Endothelial cell of umbilical vein (primary cell): ENCODE data around the gene CCNG2. TPM values are rescaled to one million over a fixed set of nuclear protein-coding genes. Genes with fewer than 3 reads are reported as not detected.

Experiments
- BruUV-seq: library from RNA; stranded (reverse); fragments of 400-500 nt; replicated peaks from 2 replicates; lab custom pipeline; 2021; lab: Mats Ljungman, UMichigan
- CTCF ChIA-PET: fragments of 300-600, 350-600 bp; sonication (Branson Sonifier 250); formaldehyde crosslinking; loops from one replicate; lab custom pipeline; 2021; ENCODE audit warnings: antibody characterized with exemption, inconsistent platforms; lab: Charles Lee
- POLR2A ChIA-PET: fragments of 300-600, 350-600 bp; sonication (Branson Sonifier 250); formaldehyde crosslinking; loops from one replicate; lab custom pipeline; 2021; ENCODE audit warnings: antibody characterized with exemption, inconsistent platforms; lab: Charles Lee
- DNase-seq: peaks from one replicate; pipeline ENCODE4 v3.0.0-alpha.2; 2011; ENCODE audit warnings: low read depth, low spot score
- FAIRE-seq: peaks from 2 replicates; lab custom pipeline; 2011; peaks lifted over from hg19 to GRCh38; lab: Jason Lieb, UNC
- H2AFZ ChIP-seq: 2 replicates; pipeline ENCODE4 v1.6.0; 2012; ENCODE audit warnings: low read depth, low read length, control low read depth, inconsistent platforms
- H3K27ac ChIP-seq: 2 replicates; pipeline ENCODE4 v1.5.1; 2011; ENCODE audit warnings: low read depth, mild to moderate bottlenecking, control low read depth, low read length, moderate library complexity; ENCODE audit not compliant: insufficient read depth
- H3K27me3 ChIP-seq, 2 experiments: 2 replicates each; pipeline versions ENCODE4 v1.6.0 to v1.6.1; 2011; ENCODE audit warnings: low read length in 2 of 2, mixed read lengths in 1 of 2; ENCODE audit not compliant: control insufficient read depth in 2 of 2, insufficient read depth in 2 of 2
- H3K36me3 ChIP-seq, 2 experiments: 2 replicates in 1 of 2; 3 replicates in 1 of 2; pipeline ENCODE4 v1.5.1; 2011; ENCODE audit warnings: low read length in 2 of 2, mild to moderate bottlenecking in 1 of 2, moderate library complexity in 1 of 2; ENCODE audit not compliant: control insufficient read depth in 2 of 2, insufficient read depth in 2 of 2; ENCODE audit errors: extremely low read depth in 1 of 2
- H3K4me1 ChIP-seq: 3 replicates; pipeline ENCODE4 v1.5.1; 2011; ENCODE audit warnings: mild to moderate bottlenecking, low read length; ENCODE audit not compliant: control insufficient read depth, insufficient read depth; ENCODE audit errors: extremely low read depth
- H3K4me2 ChIP-seq: 2 replicates; pipeline ENCODE4 v1.6.1; 2011; ENCODE audit warnings: low read length, control low read depth, mixed read lengths; ENCODE audit not compliant: insufficient read depth
- H3K4me3 ChIP-seq, 3 experiments: fragments of 200-600 bp in 1 of 3; sonication (generic), shearing (Covaris generic) in 1 of 3; replicated peaks in 1 of 3; 2 replicates each; pipeline ENCODE4 v1.5.1; 2011 to 2016; ENCODE audit warnings: control low read depth in 3 of 3, low read length in 3 of 3, mild to moderate bottlenecking in 2 of 3, inconsistent platforms in 1 of 3, low read depth in 1 of 3, moderate library complexity in 1 of 3; ENCODE audit not compliant: insufficient read depth in 1 of 3
- H3K79me2 ChIP-seq: 2 replicates; pipeline ENCODE4 v1.6.0; 2012; ENCODE audit warnings: low read length, inconsistent platforms; ENCODE audit not compliant: control insufficient read depth, insufficient read depth
- H3K9ac ChIP-seq: replicated peaks from 2 replicates; pipeline ENCODE3; 2011; ENCODE audit warnings: low read length, control low read depth; ENCODE audit not compliant: insufficient read depth; ENCODE audit errors: extremely low read depth
- H3K9me1 ChIP-seq: replicated peaks from 3 replicates; pipeline ENCODE4 v1.6.0; 2011; ENCODE audit warnings: mild to moderate bottlenecking, low read length; ENCODE audit not compliant: control insufficient read depth, insufficient read depth; ENCODE audit errors: extremely low read depth
- H3K9me3 ChIP-seq: replicated peaks from 2 replicates; pipeline ENCODE4 v1.5.1; 2012; ENCODE audit warnings: low read length, inconsistent platforms; ENCODE audit not compliant: control insufficient read depth, insufficient read depth
- H4K20me1 ChIP-seq: replicated peaks from 2 replicates; pipeline ENCODE3; 2011; ENCODE audit warnings: mild to moderate bottlenecking, low read length; ENCODE audit not compliant: control insufficient read depth, insufficient read depth; ENCODE audit errors: extremely low read depth
- EZH2 ChIP-seq: IDR thresholded peaks from 2 replicates; pipeline ENCODE4 v1.6.1; 2012; ENCODE audit warnings: borderline replicate concordance, low read depth, mild to moderate bottlenecking, moderate library complexity, low read length, inconsistent platforms; ENCODE audit not compliant: severe bottlenecking
- FOS ChIP-seq: IDR thresholded peaks from 2 replicates; pipeline ENCODE4 v1.6.1; 2011; ENCODE audit warnings: mild to moderate bottlenecking, low read length, moderate library complexity, borderline replicate concordance; ENCODE audit not compliant: insufficient read depth
- GATA2 ChIP-seq: IDR thresholded peaks from 2 replicates; pipeline ENCODE4 v1.7.0; 2011; ENCODE audit warnings: low read depth, mild to moderate bottlenecking, moderate library complexity, mixed read lengths, low read length; ENCODE audit not compliant: insufficient read length, insufficient read depth
- JUN ChIP-seq: IDR thresholded peaks from 2 replicates; pipeline ENCODE4 v1.6.1; 2011; ENCODE audit warnings: borderline replicate concordance, low read depth; ENCODE audit not compliant: insufficient read length, insufficient read depth
- MAX ChIP-seq: IDR thresholded peaks from 2 replicates; pipeline ENCODE4 v1.6.1; 2011; ENCODE audit not compliant: insufficient read depth, insufficient read length
- MYC ChIP-seq: IDR thresholded peaks from one replicate; pipeline ENCODE4 v1.6.1; 2011; ENCODE audit warnings: mild to moderate bottlenecking, low read depth, low read length
- POLR2A ChIP-seq: IDR thresholded peaks from 2 replicates; pipeline ENCODE4 v1.6.1; 2012; ENCODE audit warnings: low read depth, mild to moderate bottlenecking, control low read depth, low read length
- POLR2AphosphoS5 ChIP-seq: IDR thresholded peaks from 2 replicates; pipeline ENCODE4 v1.6.1; 2012; ENCODE audit warnings: low read depth, mild to moderate bottlenecking, control low read depth, low read length, moderate library complexity; ENCODE audit not compliant: insufficient read depth
- dilution Hi-C: fragments of 300-500 bp; cut with MboI; formaldehyde crosslinking; loops from one replicate; pipeline ENCODE4 v1.15.0; 2019; ENCODE audit warnings: low sequenced_read_pairs; ENCODE audit not compliant: extremely low pct_ligation_motif_present
- intact Hi-C: fragments of 100-400 bp; cut with micrococcal nuclease; formaldehyde crosslinking; loops from one replicate; pipeline ENCODE4 v1.10.0; 2022
- polyA plus RNA-seq, 4 experiments: library from polyadenylated mRNA; depleted of rRNA in 3 of 4; stranded (reverse) in 3 of 4; unstranded in 1 of 4; fragments of >200 nt; gene quantifications; 2 replicates each; pipeline versions ENCODE4 v1.2.1 to v1.2.3, GENCODE V29; 2011 to 2012; ENCODE audit warnings: missing spikeins in 1 of 4
- total RNA-seq: library from RNA; stranded (reverse); gene quantifications from 2 replicates; pipeline ENCODE4 v1.2.3, GENCODE V29; 2021

The CCNG2 gene
- total and polyA plus RNA-seq, 2 donors (not counting 3 experiments of a cell fraction or from before 2014, with no cell fraction given), result 7.9 to 28.3 TPM

- Histone ChIP-seq H3K9me3 (no peaks in the 10 kb centered on the region), H3K4me2 (no peak overlapping the region), H3K4me1 (peaks cover 15% of the 10 kb centered on the region), H4K20me1 (no peaks in the 10 kb centered on the region), H2AFZ (no peak overlapping the region), H3K36me3 (no peaks in the 10 kb centered on the region), H3K4me3 (no peak overlapping the region), H3K9me1 (no peaks in the 10 kb centered on the region), H3K9ac (no peak overlapping the region), H3K79me2 (no peaks in the 10 kb centered on the region), H3K27me3 (peaks cover 22 to 23% of the 10 kb centered on the region in 2 experiments), H3K27ac (no peak overlapping the region)
- TF ChIP-seq JUN (no peak), FOS (no peak), POLR2AphosphoS5 (no peak), MYC (no peak), GATA2 (no peak), EZH2 (no peak), MAX (no peak), POLR2A (no peak)
- CTCF ChIA-PET, result interaction anchor here (0.7 to 7.0 kb wide), 7 partner anchors 9 to 975 kb away, joined by 3 to 63 read pairs (median 4); no protein-coding TSS in a partner anchor
- intact Hi-C loops (no loop called here), dilution Hi-C loops (no loop called here)
- no TSS peak for BruUV-seq
- POLR2A ChIA-PET, result no interaction called here
- no peak for FAIRE-seq
- DNase-seq, result no peak
These were observed 2.1 kb upstream of the CCNG2 start for GRCh38 chr4:77154761-77155499.
